ENCODE measurements around the gene LAMB1. TPM values are rescaled to one million over a fixed set of nuclear protein-coding genes. Genes with fewer than 3 reads are reported as not detected.
A peak's percentile ranks its signal among the peaks of the same experiment; 100 is the strongest.

Gene LAMB1
- total RNA-seq, 1 experiment from 2014 or later = 431 TPM

DNA sequence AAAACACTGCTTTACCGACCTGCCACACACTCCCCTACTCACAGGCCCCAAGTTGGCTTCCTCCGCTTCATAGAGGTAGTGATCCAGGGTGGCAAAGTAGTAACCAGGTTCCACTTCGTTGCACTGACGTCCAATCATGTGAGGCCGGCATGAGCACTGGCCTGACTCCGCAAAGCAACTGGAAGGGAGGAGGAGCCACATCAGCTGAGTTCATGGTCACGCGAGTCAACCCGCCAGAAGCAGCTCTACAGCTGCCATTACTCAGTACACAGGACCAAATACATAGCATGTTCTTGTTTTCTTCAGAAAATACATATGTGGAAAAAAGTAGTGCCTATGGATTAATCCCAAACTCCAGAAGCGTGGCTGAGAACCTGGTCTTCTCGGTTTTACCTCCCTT is 38.5 kb downstream of the LAMB1 start:
- no peak overlapping the region for H3K27ac Mint-ChIP-seq (ENCODE audit: unreplicated experiment)

DNA sequence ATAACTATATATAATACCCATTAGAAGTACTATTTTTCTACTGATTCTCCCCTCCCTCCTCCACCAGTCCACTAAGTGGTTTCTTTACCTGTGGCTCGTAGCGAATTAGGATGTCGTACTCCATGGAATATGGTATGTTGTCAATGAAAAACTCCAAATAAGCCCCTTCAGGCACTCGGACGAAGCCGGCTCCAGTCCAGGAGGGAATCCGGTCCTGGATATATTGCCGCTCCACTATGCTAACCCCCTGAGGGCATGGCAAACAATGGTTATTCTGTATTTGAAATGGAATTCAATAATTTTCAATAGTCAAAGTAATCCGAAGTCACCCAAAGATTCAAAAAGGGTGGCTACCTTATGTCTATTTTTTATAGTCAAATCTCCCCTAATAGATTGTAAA is 40.1 kb downstream of the LAMB1 start:
- ChIA-PET CTCF (no interaction called here), POLR2A (no interaction called here)
- Mint-ChIP-seq H3K27ac (ENCODE audit: unreplicated experiment) (no peak overlapping the region), H3K4me3 (ENCODE audit: unreplicated experiment) (no peak overlapping the region), H3K27me3 (ENCODE audit: insufficient read depth, unreplicated experiment) (no peaks in the 10 kb centered on the region), H3K36me3 (ENCODE audit: insufficient read depth, unreplicated experiment) (peaks cover 81% of the 10 kb centered on the region), H3K9me3 (ENCODE audit: unreplicated experiment) (no peaks in the 10 kb centered on the region), H3K4me1 (ENCODE audit: low read depth, unreplicated experiment) (no peaks in the 10 kb centered on the region)
- DNase-seq = no peak
- peaks cover 16% of the 10 kb centered on the region for H3K4me1 ChIP-seq
- no peak overlapping the region for H3K4me3 ChIP-seq (ENCODE audit: low read depth, low read length)
- no peaks in the 10 kb centered on the region for H3K27me3 ChIP-seq (replicated peaks; ENCODE audit: control insufficient read depth, insufficient read depth, low read length)
- H3K9me3 ChIP-seq = no peaks in the 10 kb centered on the region
- TF ChIP-seq, protein P1, sequence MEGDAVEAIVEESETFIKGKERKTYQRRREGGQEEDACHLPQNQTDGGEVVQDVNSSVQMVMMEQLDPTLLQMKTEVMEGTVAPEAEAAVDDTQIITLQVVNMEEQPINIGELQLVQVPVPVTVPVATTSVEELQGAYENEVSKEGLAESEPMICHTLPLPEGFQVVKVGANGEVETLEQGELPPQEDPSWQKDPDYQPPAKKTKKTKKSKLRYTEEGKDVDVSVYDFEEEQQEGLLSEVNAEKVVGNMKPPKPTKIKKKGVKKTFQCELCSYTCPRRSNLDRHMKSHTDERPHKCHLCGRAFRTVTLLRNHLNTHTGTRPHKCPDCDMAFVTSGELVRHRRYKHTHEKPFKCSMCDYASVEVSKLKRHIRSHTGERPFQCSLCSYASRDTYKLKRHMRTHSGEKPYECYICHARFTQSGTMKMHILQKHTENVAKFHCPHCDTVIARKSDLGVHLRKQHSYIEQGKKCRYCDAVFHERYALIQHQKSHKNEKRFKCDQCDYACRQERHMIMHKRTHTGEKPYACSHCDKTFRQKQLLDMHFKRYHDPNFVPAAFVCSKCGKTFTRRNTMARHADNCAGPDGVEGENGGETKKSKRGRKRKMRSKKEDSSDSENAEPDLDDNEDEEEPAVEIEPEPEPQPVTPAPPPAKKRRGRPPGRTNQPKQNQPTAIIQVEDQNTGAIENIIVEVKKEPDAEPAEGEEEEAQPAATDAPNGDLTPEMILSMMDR (IDR thresholded peaks at IDR 0.05; ENCODE audit: insufficient read depth in 1 of 2, low read depth in 1 of 2, low read length in 1 of 2, severe bottlenecking in 1 of 2, unreplicated experiment in 1 of 2) = no peak
- intact Hi-C loops (cut with micrococcal nuclease; ENCODE audit: unreplicated experiment) = no loop called here
- no TSS peak for BruUV-seq (replicated peaks)
- H3K36me3 ChIP-seq (ENCODE audit: control insufficient read depth, insufficient read depth, low read length) = peaks cover 9% of the 10 kb centered on the region

More for the DNA sequence above, 38.5 kb downstream of the LAMB1 start:
- peaks cover 10% of the 10 kb centered on the region for H3K36me3 ChIP-seq (ENCODE audit: control insufficient read depth, insufficient read depth, low read length)
- H3K9me3 ChIP-seq = no peaks in the 10 kb centered on the region
- no peaks in the 10 kb centered on the region for H3K9me3 Mint-ChIP-seq (ENCODE audit: unreplicated experiment)
- intact Hi-C loops (cut with micrococcal nuclease; ENCODE audit: unreplicated experiment) = no loop called here
- H3K4me3 ChIP-seq (ENCODE audit: low read depth, low read length) = no peak overlapping the region
- TF ChIP-seq, protein P1 (IDR thresholded peaks at IDR 0.05; ENCODE audit: insufficient read depth in 1 of 2, low read depth in 1 of 2, low read length in 1 of 2, severe bottlenecking in 1 of 2, unreplicated experiment in 1 of 2) = no peak
- H3K4me3 Mint-ChIP-seq (ENCODE audit: unreplicated experiment) = no peak overlapping the region
- H3K27me3 ChIP-seq (replicated peaks; ENCODE audit: control insufficient read depth, insufficient read depth, low read length) = no peaks in the 10 kb centered on the region
- CTCF ChIA-PET = no interaction called here
- H3K27me3 Mint-ChIP-seq (ENCODE audit: insufficient read depth, unreplicated experiment) = no peaks in the 10 kb centered on the region
- no peaks in the 10 kb centered on the region for H3K4me1 Mint-ChIP-seq (ENCODE audit: low read depth, unreplicated experiment)
- POLR2A ChIA-PET = no interaction called here
- BruUV-seq (replicated peaks) = no TSS peak
- DNase-seq = no peak
- H3K36me3 Mint-ChIP-seq (ENCODE audit: insufficient read depth, unreplicated experiment) = peaks cover 69% of the 10 kb centered on the region
- peaks cover 30% of the 10 kb centered on the region for H3K4me1 ChIP-seq

DNA sequence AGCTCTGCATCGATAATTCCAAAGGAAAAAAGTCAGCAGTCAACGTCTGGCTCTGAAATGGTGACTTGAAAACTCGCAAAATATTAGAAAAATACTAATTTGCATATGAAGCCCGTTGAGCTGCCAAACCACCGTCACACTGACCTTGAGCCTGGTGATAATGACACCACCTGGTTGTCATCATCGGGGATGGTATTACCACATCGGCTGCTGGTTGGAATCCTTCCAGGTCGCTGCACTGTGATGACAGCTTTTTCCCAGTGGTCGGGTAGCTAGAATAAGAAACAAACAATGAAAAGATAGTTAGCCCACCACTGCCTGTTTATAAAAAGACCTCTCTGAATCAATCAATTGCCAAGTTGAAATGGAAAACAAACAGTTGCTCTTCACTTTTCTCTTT is 41.6 kb downstream of the LAMB1 start:
- intact Hi-C loops (cut with micrococcal nuclease; ENCODE audit: unreplicated experiment) = no loop called here
- Histone ChIP-seq H3K27me3 (replicated peaks; ENCODE audit: control insufficient read depth, insufficient read depth, low read length) (no peaks in the 10 kb centered on the region), H3K9me3 (no peaks in the 10 kb centered on the region), H3K4me3 (ENCODE audit: low read depth, low read length) (no peak overlapping the region), H3K4me1 (peaks cover 7% of the 10 kb centered on the region; the same call in 1 of the 2 replicates), H3K36me3 (ENCODE audit: control insufficient read depth, insufficient read depth, low read length) (peaks cover 9% of the 10 kb centered on the region)
- H3K9me3 Mint-ChIP-seq (ENCODE audit: unreplicated experiment) = no peaks in the 10 kb centered on the region
- no peak overlapping the region for H3K4me3 Mint-ChIP-seq (ENCODE audit: unreplicated experiment)
- ChIA-PET POLR2A (no interaction called here), CTCF (no interaction called here)
- H3K4me1 Mint-ChIP-seq (ENCODE audit: low read depth, unreplicated experiment) = no peaks in the 10 kb centered on the region
- H3K27ac Mint-ChIP-seq (ENCODE audit: unreplicated experiment) = peak overlapping the region; percentile 14
- DNase-seq = no peak
- no TSS peak for BruUV-seq (replicated peaks)
- TF ChIP-seq, protein P1 (IDR thresholded peaks at IDR 0.05; ENCODE audit: insufficient read depth in 1 of 2, low read depth in 1 of 2, low read length in 1 of 2, severe bottlenecking in 1 of 2, unreplicated experiment in 1 of 2) = no peak
- peaks cover 95% of the 10 kb centered on the region for H3K36me3 Mint-ChIP-seq (ENCODE audit: insufficient read depth, unreplicated experiment)
- H3K27me3 Mint-ChIP-seq (ENCODE audit: insufficient read depth, unreplicated experiment) = no peaks in the 10 kb centered on the region

Measured in Caco-2 (cell line).